Measurements from ENCODE around the gene CTU2. TPM values are rescaled to one million over a fixed set of nuclear protein-coding genes. Genes with fewer than 3 reads are reported as not detected.
A peak's percentile ranks its signal among the peaks of the same experiment; 100 is the strongest.

CTU2 gene
- total and polyA plus RNA-seq, 9 of the 15 experiments (the other 6 are each of a cell fraction or from before 2014, with no cell fraction given): 1.3 to 105 (median 23.2) TPM

DNA sequence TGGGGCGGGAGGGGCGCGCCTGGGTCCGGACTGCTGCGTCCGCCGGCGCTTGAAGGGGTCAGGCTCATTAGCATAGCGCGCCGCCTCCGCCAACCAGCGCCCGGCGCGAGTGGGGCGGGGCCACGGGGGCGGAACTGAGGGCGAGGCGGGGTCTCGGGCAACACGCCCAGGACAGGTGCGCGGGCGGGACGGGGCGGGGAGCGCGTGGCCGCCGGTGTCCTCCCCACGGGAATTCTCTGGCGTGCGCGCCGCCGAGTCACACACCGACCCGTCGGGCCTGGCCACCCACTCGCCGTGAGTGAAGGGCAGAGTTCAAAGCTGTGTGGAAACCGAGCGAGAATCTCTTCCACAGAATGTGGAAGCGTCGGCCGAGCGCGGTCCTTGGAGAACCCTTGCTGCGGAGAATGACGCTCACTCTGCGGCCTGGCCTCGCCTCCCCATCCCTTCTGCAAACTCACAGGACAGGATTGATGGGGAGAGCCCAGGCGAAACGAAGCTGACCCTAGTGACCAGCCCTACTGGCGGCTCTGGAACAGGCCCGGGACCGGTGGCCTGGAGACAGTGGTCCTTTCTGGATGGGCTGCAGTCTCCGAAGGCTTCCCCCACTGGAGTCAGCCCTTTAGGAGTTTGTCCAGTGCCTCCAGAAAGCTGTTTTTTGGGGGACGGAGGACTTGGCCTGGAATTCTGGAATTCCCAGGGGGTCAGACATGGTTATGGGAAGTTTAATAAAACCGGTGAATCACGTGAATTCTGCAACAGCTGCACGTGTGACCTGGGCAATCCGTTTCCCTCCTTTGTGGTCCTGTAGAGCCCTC lies 19.7 kb upstream of the CTU2 start, which contains the start of gene SNAI3 (continued):
- no peak for TF ChIP-seq ATF4 (CRISPR knock-in tag; IDR thresholded peaks at IDR 0.05)
- no peak for TF ChIP-seq ZNF140 (CRISPR knock-in tag; IDR thresholded peaks at IDR 0.05)
- TF ChIP-seq TAL1 (IDR thresholded peaks at IDR 0.05): no peak
- TF ChIP-seq EP300 (IDR thresholded peaks at IDR 0.05; ENCODE audit: low read length): no peak
- TF ChIP-seq CTBP1 (IDR thresholded peaks at IDR 0.05; ENCODE audit: borderline replicate concordance): peak; percentile 93
- no peak for TF ChIP-seq DPF2 (IDR thresholded peaks at IDR 0.05)
- TF ChIP-seq ZNF717 (CRISPR knock-in tag; IDR thresholded peaks at IDR 0.05): no peak
- no peak; the same call in 1 of the 2 replicates for TF ChIP-seq ZNF316 (IDR thresholded peaks at IDR 0.05)
- TF ChIP-seq BACH1 (tag; IDR thresholded peaks at IDR 0.05): no peak
- TF ChIP-seq ATF1 (CRISPR knock-in tag; IDR thresholded peaks at IDR 0.05): no peak
- peak; percentile 60 for TF ChIP-seq ATF1 (tag; IDR thresholded peaks at IDR 0.05)
- no peak for TF ChIP-seq HNRNPK (IDR thresholded peaks at IDR 0.05; ENCODE audit: low read depth, low read length, poor library complexity, severe bottlenecking)
- 0 out of 2 replicates have a peak, but pooled peaks have one; percentile 25 for TF ChIP-seq SOX6 (IDR thresholded peaks at IDR 0.05)
- no peak for TF ChIP-seq ZKSCAN8 (CRISPR knock-in tag; IDR thresholded peaks at IDR 0.05)
- TF ChIP-seq NR2F6 (CRISPR knock-in tag; IDR thresholded peaks at IDR 0.05): no peak
- TF ChIP-seq CBX2 (IDR thresholded peaks at IDR 0.05; ENCODE audit: insufficient read depth, low read length, poor library complexity, severe bottlenecking): no peak
- TF ChIP-seq COPS2 (conservative IDR thresholded peaks at IDR 0.05): no peak
- TF ChIP-seq PHTF2 (CRISPR knock-in tag; IDR thresholded peaks at IDR 0.05): no peak
- TF ChIP-seq ZNF143 (CRISPR knock-in tag; IDR thresholded peaks at IDR 0.05): no peak
- peak; percentile 51 for TF ChIP-seq RBBP5 (IDR thresholded peaks at IDR 0.05; ENCODE audit: borderline replicate concordance, insufficient read depth, low read length, poor library complexity, severe bottlenecking)
- TF ChIP-seq ZBTB9 (CRISPR knock-in tag; IDR thresholded peaks at IDR 0.05): no peak
- TF ChIP-seq MBD2 (IDR thresholded peaks at IDR 0.05; ENCODE audit: borderline replicate concordance, low read depth): no peak; the same call in 1 of the 2 replicates
- no peak for TF ChIP-seq TAF9B (IDR thresholded peaks at IDR 0.05; ENCODE audit: partially characterized antibody)
- TF ChIP-seq RAD21 (CRISPR knock-in tag; conservative IDR thresholded peaks at IDR 0.05 in 1 of 2, IDR thresholded peaks at IDR 0.05 in 1 of 2): no peak
- TF ChIP-seq HDAC3 (IDR thresholded peaks at IDR 0.05; ENCODE audit: borderline replicate concordance, partially characterized antibody): no peak
- TF ChIP-seq TAF15 (IDR thresholded peaks at IDR 0.05; ENCODE audit: low read depth, low read length): no peak
- no peak for TF ChIP-seq BRD9 (IDR thresholded peaks at IDR 0.05; ENCODE audit: low read depth, partially characterized antibody)
- TF ChIP-seq PKNOX1 (IDR thresholded peaks at IDR 0.05): no peak
- TF ChIP-seq FOXJ2 (tag; IDR thresholded peaks at IDR 0.05): no peak
